CD4-positive, alpha-beta memory T cell (primary cell): ENCODE results near the gene FAM124A. TPM values are rescaled to one million over a fixed set of nuclear protein-coding genes. Genes with fewer than 3 reads are reported as not detected.

Experiments
- CTCF ChIA-PET: fragments of 350-600 bp; sonication (Branson Sonifier 250); formaldehyde crosslinking; loops from one replicate; lab custom pipeline; 2021; ENCODE audit warnings: inconsistent platforms; ENCODE audit not compliant: partially characterized antibody; lab: Charles Lee
- POLR2A ChIA-PET: fragments of 350-600 bp; sonication (Branson Sonifier 250); formaldehyde crosslinking; loops from one replicate; lab custom pipeline; 2021; ENCODE audit not compliant: partially characterized antibody; lab: Charles Lee
- DNase-seq, 5 donors: peaks; one replicate each; pipeline versions ENCODE4 v3.0.0 to v3.0.0-alpha.2; 2020 to 2022; ENCODE audit warnings: mixed read lengths in 1 of 5
- H3K27ac ChIP-seq: one replicate; pipeline ENCODE4 v1.7.0; 2013; ENCODE audit warnings: low read depth, low read length
- H3K27me3 ChIP-seq: 2 replicates; pipeline ENCODE4 v1.7.0; 2013; ENCODE audit warnings: mild to moderate bottlenecking, low read length, moderate library complexity; ENCODE audit not compliant: insufficient read depth
- H3K36me3 ChIP-seq: 2 replicates; pipeline ENCODE4 v1.7.0; 2013; ENCODE audit warnings: mild to moderate bottlenecking, low read length, moderate library complexity; ENCODE audit not compliant: insufficient read depth
- H3K4me1 ChIP-seq: 2 replicates; pipeline ENCODE4 v1.7.0; 2013; ENCODE audit warnings: mild to moderate bottlenecking, low read length, moderate library complexity; ENCODE audit not compliant: insufficient read depth
- H3K4me3 ChIP-seq, 2 donors: one replicate each; pipeline ENCODE4 v1.7.0; 2013; ENCODE audit warnings: low read length in 2 of 2, mild to moderate bottlenecking in 1 of 2
- H3K9me3 ChIP-seq, 2 donors: one replicate each; pipeline ENCODE4 v1.7.0; 2013; ENCODE audit warnings: low read length in 2 of 2, control low read depth in 1 of 2; ENCODE audit not compliant: control insufficient read depth in 1 of 2
- H3K27ac Mint-ChIP-seq, 7 donors: one replicate each; pipeline ENCODE4 v1.8.0; 2020 to 2021; ENCODE audit warnings: mixed read lengths in 7 of 7, mild to moderate bottlenecking in 6 of 7, inconsistent platforms in 3 of 7, moderate library complexity in 3 of 7
- H3K27me3 Mint-ChIP-seq, 2 donors: one replicate each; pipeline ENCODE4 v1.8.0; 2020 to 2021; ENCODE audit warnings: mixed read lengths in 2 of 2
- H3K36me3 Mint-ChIP-seq, 2 donors: one replicate each; pipeline ENCODE4 v1.8.0; 2020 to 2021; ENCODE audit warnings: mixed read lengths in 2 of 2, inconsistent platforms in 1 of 2, mild to moderate bottlenecking in 1 of 2
- H3K4me1 Mint-ChIP-seq, 4 donors: one replicate each; pipeline ENCODE4 v1.8.0; 2020 to 2021; ENCODE audit warnings: mixed read lengths in 4 of 4, mild to moderate bottlenecking in 1 of 4
- H3K4me3 Mint-ChIP-seq, 8 donors: one replicate each; pipeline ENCODE4 v1.8.0; 2020 to 2021; ENCODE audit warnings: mixed read lengths in 8 of 8, mild to moderate bottlenecking in 7 of 8, moderate library complexity in 6 of 8, inconsistent platforms in 3 of 8
- H3K9me3 Mint-ChIP-seq, 8 donors: one replicate each; pipeline ENCODE4 v1.8.0; 2020 to 2021; ENCODE audit warnings: mixed read lengths in 8 of 8, mild to moderate bottlenecking in 5 of 8, inconsistent platforms in 3 of 8, moderate library complexity in 1 of 8
- intact Hi-C: fragments of 100-400 bp; cut with micrococcal nuclease; formaldehyde crosslinking; loops from one replicate; pipeline ENCODE4 v1.15.1; 2023
- polyA plus RNA-seq, 2 donors: library from polyadenylated mRNA; unstranded; fragments of 300-500 nt; fragmentation: Illumina TruSeq; gene quantifications; one replicate each; pipeline ENCODE4 v1.2.3, GENCODE V29; 2021
- total RNA-seq, 2 experiments: library from RNA; stranded (reverse); gene quantifications; one replicate each; pipeline ENCODE4 v1.2.3, GENCODE V29; 2021

The FAM124A gene
- total and polyA plus RNA-seq, 4 experiments from 2014 or later = not detected

DNA sequence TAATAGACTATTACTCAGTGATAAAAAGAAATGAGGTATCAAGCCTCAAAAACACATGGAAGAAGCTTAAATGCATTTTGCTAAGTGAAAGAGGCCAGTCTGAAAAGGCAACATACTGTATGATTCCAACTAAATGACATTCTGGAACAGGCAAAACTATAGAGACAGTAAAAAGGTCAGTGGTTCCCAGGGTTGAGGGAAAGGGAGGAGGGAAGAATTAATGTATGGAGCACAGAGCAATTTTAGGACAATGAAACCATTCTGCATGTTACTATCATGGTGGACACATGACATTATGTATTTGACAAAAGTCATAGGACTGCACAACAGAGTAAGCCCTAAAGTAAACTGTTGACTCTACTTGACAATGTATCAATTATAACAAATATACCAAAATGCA, 111.6 kb downstream of the FAM124A start:
- Histone ChIP-seq H3K27ac (no peak overlapping the region), H3K9me3 (no peaks in the 10 kb centered on the region), H3K4me1 (no peaks in the 10 kb centered on the region), H3K4me3 (no peak overlapping the region), H3K36me3 (no peaks in the 10 kb centered on the region), H3K27me3 (no peaks in the 10 kb centered on the region)
- no peak overlapping the region for H3K4me3 Mint-ChIP-seq
- H3K9me3 Mint-ChIP-seq = peaks cover 0 to 4% (median 0%) of the 10 kb centered on the region in 8 donors
- H3K27ac Mint-ChIP-seq = no peak overlapping the region
- ChIA-PET CTCF (no interaction called here), POLR2A (no interaction called here)
- no peaks in the 10 kb centered on the region for H3K27me3 Mint-ChIP-seq
- H3K36me3 Mint-ChIP-seq = peaks cover 0 to 3% of the 10 kb centered on the region in 2 donors
- no peak for DNase-seq
- intact Hi-C loops = no loop called here
- peaks cover 0 to 17% (median 11%) of the 10 kb centered on the region in 4 donors for H3K4me1 Mint-ChIP-seq

Other genes starting within 250 kb of the FAM124A start
- not detected for gene C13orf42, start 111.1 kb upstream of the FAM124A start, total RNA-seq
- not detected for gene C13orf42, start 111.1 kb upstream of the FAM124A start, polyA plus RNA-seq
- not detected for gene SERPINE3, start 117.3 kb downstream of the FAM124A start, total RNA-seq
- not detected for gene SERPINE3, start 117.3 kb downstream of the FAM124A start, polyA plus RNA-seq
- gene INTS6, start 230.6 kb downstream of the FAM124A start, total RNA-seq = 10 to 100 TPM; 55.7 to 65.6 TPM
- 10 to 100 TPM; 15.4 to 28.0 TPM for gene INTS6, start 230.6 kb downstream of the FAM124A start, polyA plus RNA-seq